ENCODE results near the gene LDLRAP1. TPM values are rescaled to one million over a fixed set of nuclear protein-coding genes. Genes with fewer than 3 reads are reported as not detected.

LDLRAP1 gene
- polyA plus RNA-seq (2011; rRNA removed): 12.4 and 12.6 TPM in 2 replicates
- 11.1 and 12.7 TPM in 2 replicates for polyA minus RNA-seq (2011; rRNA and poly(A)+ RNA removed)

- POLR2A ChIA-PET: interaction anchor here (0.5 to 1.0 kb wide), 3 partner anchors 9 to 620 kb away, joined by 3 to 6 read pairs (median 4); partner anchors contain the start of gene RSRP1
- DNase-seq (ENCODE audit: low read depth, low spot score): peak; percentile 8
- H3K4me3 ChIP-seq (ENCODE audit: low read depth, low read length): peak within 1 kb of the TSS; percentile 72
- no peak for TF ChIP-seq CTCF (IDR thresholded peaks at IDR 0.05; ENCODE audit: low read depth, low read length)
- H3K27me3 ChIP-seq (ENCODE audit: control insufficient read depth, insufficient read depth, low read length): no peaks in the 10 kb centered on the region
- no peaks in the 10 kb centered on the region for H3K9me3 ChIP-seq (ENCODE audit: control insufficient read depth, insufficient read depth, low read length)
- CTCF ChIA-PET: interaction anchor here (1.1 kb wide), 1 partner anchor 23 kb away, joined by 3 read pairs; no protein-coding TSS in a partner anchor
- no peak within 1 kb of the TSS for H3K27ac ChIP-seq (ENCODE audit: low read depth, low read length)
These were observed at the start of gene LDLRAP1 for GRCh38 chr1:25543425-25544242. Gene LDLRAP1, plus strand, starts transcription at chr1:25543606. Its CDS starts 93 bp downstream, at chr1:25543699.

GRCh38 chr1:25494952-25495351 is 48.5 kb upstream of the LDLRAP1 start:
- Histone ChIP-seq H3K4me3 (ENCODE audit: low read depth, low read length) (no peak overlapping the region), H3K27ac (ENCODE audit: low read depth, low read length) (no peak overlapping the region), H3K27me3 (ENCODE audit: control insufficient read depth, insufficient read depth, low read length) (no peaks in the 10 kb centered on the region), H3K9me3 (ENCODE audit: control insufficient read depth, insufficient read depth, low read length) (no peaks in the 10 kb centered on the region)
- ChIA-PET POLR2A (interaction anchor here (0.6 kb wide), 1 partner anchor 40 kb away, joined by 3 read pairs; no protein-coding TSS in a partner anchor), CTCF (no interaction called here)
- DNase-seq (ENCODE audit: low read depth, low spot score): no peak
- TF ChIP-seq CTCF (IDR thresholded peaks at IDR 0.05; ENCODE audit: low read depth, low read length): no peak

GRCh38 chr1:25500694-25501093 is 42.7 kb upstream of the LDLRAP1 start:
- Histone ChIP-seq H3K27ac (ENCODE audit: low read depth, low read length) (peak overlapping the region; percentile 53), H3K9me3 (ENCODE audit: control insufficient read depth, insufficient read depth, low read length) (no peaks in the 10 kb centered on the region), H3K27me3 (ENCODE audit: control insufficient read depth, insufficient read depth, low read length) (no peaks in the 10 kb centered on the region), H3K4me3 (ENCODE audit: low read depth, low read length) (no peak overlapping the region)
- POLR2A ChIA-PET: interaction anchor here (0.7 to 1.0 kb wide), 4 partner anchors 20 to 50 kb away, joined by 3 to 5 read pairs (median 4); no protein-coding TSS in a partner anchor
- no peak for TF ChIP-seq CTCF (IDR thresholded peaks at IDR 0.05; ENCODE audit: low read depth, low read length)
- CTCF ChIA-PET: interaction anchor here (0.6 to 1.5 kb wide), 3 partner anchors 20 to 396 kb away, joined by 3 read pairs; no protein-coding TSS in a partner anchor
- no peak for DNase-seq (ENCODE audit: low read depth, low spot score)

GRCh38 chr1:25501235-25502058 is 42.0 kb upstream of the LDLRAP1 start:
- Histone ChIP-seq H3K4me3 (ENCODE audit: low read depth, low read length) (no peak overlapping the region), H3K9me3 (ENCODE audit: control insufficient read depth, insufficient read depth, low read length) (no peaks in the 10 kb centered on the region), H3K27ac (ENCODE audit: low read depth, low read length) (peak overlapping the region; percentile 83), H3K27me3 (ENCODE audit: control insufficient read depth, insufficient read depth, low read length) (no peaks in the 10 kb centered on the region)
- DNase-seq (ENCODE audit: low read depth, low spot score): peak; percentile 66
- POLR2A ChIA-PET: interaction anchor here (0.7 to 1.0 kb wide), 4 partner anchors 20 to 49 kb away, joined by 3 to 5 read pairs (median 4); no protein-coding TSS in a partner anchor
- TF ChIP-seq CTCF (IDR thresholded peaks at IDR 0.05; ENCODE audit: low read depth, low read length): peak; percentile 19; the same call in 1 of the 2 replicates
- CTCF ChIA-PET: interaction anchor here (0.6 to 5.8 kb wide), 5 partner anchors 15 to 395 kb away, joined by 3 to 28 read pairs (median 3); no protein-coding TSS in a partner anchor

Measured in AG04450 (cell line).